Right lobe of liver (tissue), 4 donors: ENCODE measurements around the gene TCEAL4.

ENCODE experiments used
- CTCF ChIP-seq, 4 donors: fragments of 200-600 bp in 3 of 4; fragments of 450-650 bp in 1 of 4; IDR thresholded peaks; one replicate each; pipeline versions ENCODE4 v1.5.1 to v1.8.0; 2016 to 2022; ENCODE audit warnings: antibody characterized with exemption in 4 of 4, mild to moderate bottlenecking in 2 of 4
- POLR2A ChIP-seq: fragments of 450-650 bp; IDR thresholded peaks from one replicate; pipeline ENCODE4 v1.6.1; 2017; ENCODE audit warnings: antibody characterized with exemption, mild to moderate bottlenecking
- donor health status: DM: no; HTN: no; CAD: no.
- donor health status: DM: no; HTN: no; CAD: no.
- donor health status: DM: no; HTN: yes; CAD: no.

- TF ChIP-seq CTCF (IDR thresholded peaks at IDR 0.05) (no peak), POLR2A (no peak)
These were observed 47.4 kb upstream of the TCEAL4 start for GRCh38 chrX:103537871-103538387.
